Tibial nerve (tissue), 4 donors: Measurements from ENCODE around the gene PRM2. TPM values are rescaled to one million over a fixed set of nuclear protein-coding genes. Genes with fewer than 3 reads are reported as not detected.

ENCODE experiments used
- DNase-seq, 2 donors: peaks; one replicate each; pipeline ENCODE4 v3.0.0-alpha.2; 2019; ENCODE audit warnings: low spot score in 2 of 2
- H3K27ac ChIP-seq, 4 donors: fragments of 200-600 bp; sonication (generic) in 3 of 4; one replicate each; pipeline ENCODE4 v1.5.1; 2017 to 2019; ENCODE audit warnings: mild to moderate bottlenecking in 1 of 4
- H3K27me3 ChIP-seq, 2 donors: fragments of 200-600 bp; sonication (generic) in 1 of 2; one replicate each; pipeline versions ENCODE4 v1.5.1 to v1.6.0; 2017 to 2019
- H3K36me3 ChIP-seq, 3 donors: fragments of 200-600 bp; sonication (generic); one replicate each; pipeline ENCODE4 v1.5.1; 2018 to 2019
- H3K4me1 ChIP-seq, 4 donors: fragments of 200-600 bp; sonication (generic) in 3 of 4; one replicate each; pipeline ENCODE4 v1.5.1; 2017 to 2019
- H3K4me3 ChIP-seq, 4 donors: fragments of 200-600 bp; sonication (generic) in 3 of 4; one replicate each; pipeline ENCODE4 v1.5.1; 2017 to 2019; ENCODE audit warnings: mild to moderate bottlenecking in 1 of 4, moderate library complexity in 1 of 4
- H3K9me3 ChIP-seq, 4 donors: fragments of 200-600 bp; sonication (generic) in 3 of 4; one replicate each; pipeline ENCODE4 v1.5.1; 2017 to 2019
- EP300 ChIP-seq, 2 donors: sonication (generic); formaldehyde crosslinking; IDR thresholded peaks; one replicate each; pipeline ENCODE4 v1.6.1; 2017; ENCODE audit warnings: antibody characterized with exemption in 2 of 2, mild to moderate bottlenecking in 1 of 2
- POLR2A ChIP-seq, 2 donors: fragments of 450-650 bp; IDR thresholded peaks; one replicate each; pipeline ENCODE4 v1.6.1; 2017; ENCODE audit warnings: antibody characterized with exemption in 2 of 2, mild to moderate bottlenecking in 2 of 2, moderate library complexity in 2 of 2
- WGBS, 2 donors: methylation state at CpG; one replicate each; pipeline ENCODE4 v1.1.5; 2018; 5-methylcytosine and 5-hydroxymethylcytosine counted together
- total RNA-seq, 4 donors: library from RNA; depleted of rRNA; stranded (reverse); fragments of >200 nt; gene quantifications; one replicate each; pipeline ENCODE4 v1.1.0, GENCODE V29; 2016
- TF ChIP-seq, protein P1 (sequence below), 5 experiments: fragments of 200-600 bp in 3 of 5; fragments of 450-650 bp in 2 of 5; sonication (generic) in 3 of 5; IDR thresholded peaks; one replicate each; pipeline ENCODE4 v1.5.1; 2016 to 2019; ENCODE audit warnings: antibody characterized with exemption in 5 of 5, mild to moderate bottlenecking in 3 of 5, moderate library complexity in 2 of 5

Gene PRM2
- total RNA-seq, 4 donors from 2014 or later = not detected

DNA sequence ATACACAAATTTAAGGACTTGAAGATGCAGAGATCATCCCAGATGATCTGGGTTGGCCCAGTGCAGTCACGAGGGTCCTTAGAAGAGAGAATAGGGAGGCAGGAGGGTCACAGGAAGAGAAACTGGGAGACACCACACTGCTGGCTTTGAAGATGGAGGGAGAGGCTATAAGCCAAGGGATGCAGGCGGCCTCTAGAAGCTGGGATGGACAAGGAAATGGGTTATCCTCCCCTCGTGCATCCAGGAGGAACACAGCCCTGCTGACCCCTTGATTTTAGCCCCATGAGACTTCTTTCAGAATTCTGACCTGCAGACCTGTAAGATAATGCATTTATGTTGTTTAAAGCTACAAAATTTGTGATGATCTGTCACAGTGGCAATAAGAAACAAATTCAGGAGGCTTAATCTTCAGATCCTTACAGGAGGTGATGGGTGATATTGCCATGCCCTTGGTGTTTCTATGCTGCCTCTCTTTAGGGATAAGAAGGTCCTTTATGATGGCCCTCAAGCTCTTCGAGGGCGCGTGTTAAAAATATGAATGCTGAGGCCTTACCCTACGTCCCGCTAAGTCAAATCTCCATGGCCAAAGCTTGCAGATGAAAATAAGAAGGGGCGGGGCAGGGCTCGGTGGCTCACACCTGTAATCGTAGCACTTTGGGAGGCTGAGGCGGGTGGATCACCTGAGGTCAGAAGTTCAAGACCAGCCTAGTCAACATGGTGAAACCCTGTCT, 1.5 kb upstream of the PRM2 start:
- WGBS, 2 donors = 86% methylated on average over 12 of the region's 12 CpGs
- H3K4me1 ChIP-seq = no peaks in the 10 kb centered on the region
- no peak for TF ChIP-seq POLR2A (IDR thresholded peaks at IDR 0.05)
- TF ChIP-seq, protein P1, sequence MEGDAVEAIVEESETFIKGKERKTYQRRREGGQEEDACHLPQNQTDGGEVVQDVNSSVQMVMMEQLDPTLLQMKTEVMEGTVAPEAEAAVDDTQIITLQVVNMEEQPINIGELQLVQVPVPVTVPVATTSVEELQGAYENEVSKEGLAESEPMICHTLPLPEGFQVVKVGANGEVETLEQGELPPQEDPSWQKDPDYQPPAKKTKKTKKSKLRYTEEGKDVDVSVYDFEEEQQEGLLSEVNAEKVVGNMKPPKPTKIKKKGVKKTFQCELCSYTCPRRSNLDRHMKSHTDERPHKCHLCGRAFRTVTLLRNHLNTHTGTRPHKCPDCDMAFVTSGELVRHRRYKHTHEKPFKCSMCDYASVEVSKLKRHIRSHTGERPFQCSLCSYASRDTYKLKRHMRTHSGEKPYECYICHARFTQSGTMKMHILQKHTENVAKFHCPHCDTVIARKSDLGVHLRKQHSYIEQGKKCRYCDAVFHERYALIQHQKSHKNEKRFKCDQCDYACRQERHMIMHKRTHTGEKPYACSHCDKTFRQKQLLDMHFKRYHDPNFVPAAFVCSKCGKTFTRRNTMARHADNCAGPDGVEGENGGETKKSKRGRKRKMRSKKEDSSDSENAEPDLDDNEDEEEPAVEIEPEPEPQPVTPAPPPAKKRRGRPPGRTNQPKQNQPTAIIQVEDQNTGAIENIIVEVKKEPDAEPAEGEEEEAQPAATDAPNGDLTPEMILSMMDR (IDR thresholded peaks at IDR 0.05) = no peak
- TF ChIP-seq EP300 (IDR thresholded peaks at IDR 0.05) = no peak

DNA sequence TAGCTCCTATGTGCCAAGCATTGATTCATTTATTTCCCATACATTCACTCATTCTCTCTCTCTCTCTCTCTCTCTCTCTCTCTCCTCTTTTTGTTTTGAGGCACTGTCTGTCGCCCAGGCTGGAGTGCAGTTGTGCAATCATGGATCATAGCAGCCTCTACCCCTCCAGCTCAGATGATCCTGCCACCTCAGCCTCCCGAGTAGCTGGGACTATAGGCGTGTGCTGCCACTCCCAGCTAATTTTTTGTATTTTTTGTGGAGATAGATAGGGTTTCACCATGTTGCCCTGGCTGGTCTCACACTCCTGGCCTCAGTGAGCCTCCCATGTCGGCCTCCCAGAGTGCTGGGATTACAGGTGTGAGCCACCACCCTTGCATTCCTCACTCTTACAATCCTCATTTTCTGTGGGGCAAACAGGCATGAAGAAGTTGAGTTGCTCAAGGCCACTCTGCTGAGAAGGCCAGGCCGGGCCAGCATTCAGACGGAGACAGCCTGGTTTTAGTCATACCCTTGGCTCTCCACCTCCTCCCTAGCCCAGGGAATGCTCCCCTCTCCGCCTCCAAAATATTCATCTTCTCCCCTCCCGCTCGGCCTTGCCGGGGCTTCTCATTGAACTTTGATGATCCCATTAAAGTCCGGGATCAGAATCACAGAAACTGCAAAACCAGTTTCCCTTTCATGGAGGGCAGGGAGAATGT, 765 bp upstream of the PRM2 start:
- no peak overlapping the region for H3K27ac ChIP-seq
- no peak for DNase-seq
- no peaks in the 10 kb centered on the region for H3K36me3 ChIP-seq
- TF ChIP-seq, protein P1 (IDR thresholded peaks at IDR 0.05) = no peak
- TF ChIP-seq EP300 (IDR thresholded peaks at IDR 0.05) = no peak
- H3K9me3 ChIP-seq = no peaks in the 10 kb centered on the region
- H3K4me1 ChIP-seq = no peaks in the 10 kb centered on the region
- WGBS, 2 donors = 86 to 89% methylated on average over 11 of the region's 11 CpGs
- no peaks in the 10 kb centered on the region for H3K27me3 ChIP-seq
- H3K4me3 ChIP-seq = no peak overlapping the region

More for the DNA sequence above, 1.5 kb upstream of the PRM2 start:
- Histone ChIP-seq H3K36me3 (no peaks in the 10 kb centered on the region), H3K9me3 (no peaks in the 10 kb centered on the region), H3K27ac (no peak overlapping the region), H3K27me3 (no peaks in the 10 kb centered on the region), H3K4me3 (no peak overlapping the region)
- DNase-seq = no peak

DNA sequence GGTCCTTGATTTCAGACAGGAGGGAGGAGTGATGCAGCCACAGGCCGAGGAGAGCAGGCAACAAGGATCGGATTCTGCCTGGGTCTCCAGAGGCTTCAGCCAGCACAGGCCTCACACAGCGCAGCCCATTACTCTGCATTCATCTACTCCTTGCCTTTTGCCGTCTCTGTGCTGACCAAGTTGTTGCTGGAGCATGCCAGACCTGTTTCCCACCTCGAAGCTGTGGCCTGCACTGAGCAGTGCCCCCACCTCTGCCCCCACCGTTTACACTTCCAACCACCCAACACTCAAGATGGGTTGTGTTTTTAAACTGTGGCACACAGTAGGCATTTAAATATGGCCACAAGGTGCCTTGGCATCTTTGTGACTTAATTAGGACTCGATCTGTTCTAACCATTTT, 1.3 kb downstream of the PRM2 start:
- H3K27ac ChIP-seq = no peak overlapping the region
- no peaks in the 10 kb centered on the region for H3K9me3 ChIP-seq
- 92 to 95% methylated on average over 7 of the region's 7 CpGs for WGBS, 2 donors

DNA sequence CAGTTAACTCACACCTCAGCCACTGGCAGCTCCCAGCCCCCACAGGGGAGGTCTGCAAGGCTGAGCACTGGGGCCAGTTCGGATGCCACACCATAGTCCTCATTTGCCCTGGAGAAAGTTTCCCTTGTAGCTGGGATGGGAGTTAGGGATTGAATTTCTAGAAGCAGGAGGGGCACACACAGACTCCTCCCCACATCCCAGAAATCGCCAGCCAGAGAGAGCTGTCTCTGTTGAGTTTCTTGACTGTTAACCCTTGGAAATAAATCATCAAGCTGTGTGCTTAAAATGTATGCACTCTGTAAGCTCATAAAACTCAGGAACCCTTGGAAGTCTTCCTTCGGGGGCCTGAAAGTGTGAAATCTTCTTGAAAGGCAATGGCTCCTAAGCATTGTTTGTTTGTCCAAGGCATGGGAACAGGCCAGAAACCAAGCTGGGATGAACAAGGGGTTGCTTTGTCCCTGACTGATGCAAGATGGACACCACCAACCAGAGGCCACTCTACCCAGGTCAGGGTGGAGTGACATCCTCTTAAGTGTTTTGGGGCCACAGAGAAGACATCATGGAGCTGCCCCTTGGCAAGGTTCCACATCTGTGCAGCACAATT, 2.5 kb downstream of the PRM2 start:
- H3K4me3 ChIP-seq = no peak overlapping the region
- WGBS, 2 donors = 33 to 45% methylated on average over 2 to 3 of the region's 3 CpGs
- H3K9me3 ChIP-seq = no peaks in the 10 kb centered on the region
- H3K27me3 ChIP-seq = no peaks in the 10 kb centered on the region
- no peaks in the 10 kb centered on the region for H3K36me3 ChIP-seq
- no peak overlapping the region for H3K27ac ChIP-seq
- TF ChIP-seq EP300 (IDR thresholded peaks at IDR 0.05) = no peak
- no peak for TF ChIP-seq POLR2A (IDR thresholded peaks at IDR 0.05)
- TF ChIP-seq, protein P1 (IDR thresholded peaks at IDR 0.05) = no peak
- no peak for DNase-seq
- no peaks in the 10 kb centered on the region for H3K4me1 ChIP-seq

More for the DNA sequence above, 1.3 kb downstream of the PRM2 start:
- Histone ChIP-seq H3K4me3 (no peak overlapping the region), H3K36me3 (no peaks in the 10 kb centered on the region), H3K4me1 (no peaks in the 10 kb centered on the region), H3K27me3 (no peaks in the 10 kb centered on the region)
- DNase-seq = no peak
- TF ChIP-seq POLR2A (IDR thresholded peaks at IDR 0.05) (no peak), EP300 (IDR thresholded peaks at IDR 0.05) (no peak)
- TF ChIP-seq, protein P1 (IDR thresholded peaks at IDR 0.05) = no peak
